Esophagus muscularis mucosa (tissue), 4 donors: ENCODE data around the gene BTN1A1. TPM values are rescaled to one million over a fixed set of nuclear protein-coding genes. Genes with fewer than 3 reads are reported as not detected.
"Not testable (repeated sequence)": the region's sequence is repeated elsewhere in the genome, so short reads cannot be mapped to it uniquely, and the experiment has no call there.

ENCODE experiments used
- DNase-seq: peaks from one replicate; pipeline ENCODE4 v3.0.0-alpha.2; 2017; ENCODE audit errors: extremely low spot score
- H3K27ac ChIP-seq, 4 donors: fragments of 200-600 bp; sonication (generic); replicated peaks in 1 of 4; 1 replicate in 3 of 4; 2 replicates in 1 of 4; pipeline ENCODE4 v1.5.1; 2016 to 2019; ENCODE audit warnings: mild to moderate bottlenecking in 1 of 4
- H3K27me3 ChIP-seq, 4 donors: fragments of 200-600 bp; sonication (generic); one replicate each; pipeline versions ENCODE4 v1.5.1 to v1.6.0; 2016 to 2019
- H3K36me3 ChIP-seq, 4 donors: fragments of 200-600 bp; sonication (generic); one replicate each; pipeline ENCODE4 v1.5.1; 2016 to 2019
- H3K4me1 ChIP-seq, 4 donors: fragments of 200-600 bp; sonication (generic); one replicate each; pipeline ENCODE4 v1.5.1; 2016 to 2019
- H3K4me3 ChIP-seq, 4 donors: fragments of 200-600 bp; sonication (generic); 1 replicate in 2 of 4; 2 replicates in 2 of 4; pipeline ENCODE4 v1.5.1; 2016 to 2019; ENCODE audit warnings: mild to moderate bottlenecking in 4 of 4, moderate library complexity in 1 of 4
- H3K9me3 ChIP-seq, 4 donors: fragments of 200-600 bp; sonication (generic); 1 replicate in 3 of 4; 2 replicates in 1 of 4; pipeline ENCODE4 v1.5.1; 2016 to 2019
- CTCF ChIP-seq, 3 experiments: fragments of 200-600 bp in 2 of 3; fragments of 450-650 bp in 1 of 3; sonication (generic) in 2 of 3; IDR thresholded peaks; one replicate each; pipeline ENCODE4 v1.5.1; 2017 to 2019; ENCODE audit warnings: antibody characterized with exemption in 3 of 3, mild to moderate bottlenecking in 2 of 3, moderate library complexity in 1 of 3
- EP300 ChIP-seq: sonication (generic); formaldehyde crosslinking; IDR thresholded peaks from one replicate; pipeline ENCODE4 v1.6.1; 2017; ENCODE audit warnings: antibody characterized with exemption
- POLR2A ChIP-seq: fragments of 450-650 bp; IDR thresholded peaks from one replicate; pipeline ENCODE4 v1.6.1; 2017; ENCODE audit warnings: antibody characterized with exemption, moderate library complexity, mild to moderate bottlenecking, low read depth
- POLR2AphosphoS5 ChIP-seq, 2 donors: sonication (generic); formaldehyde crosslinking; IDR thresholded peaks; one replicate each; pipeline ENCODE4 v1.6.1; 2017; ENCODE audit warnings: antibody characterized with exemption in 2 of 2
- WGBS: methylation state at CpG from one replicate; pipeline ENCODE4 v1.1.5; 2018; 5-methylcytosine and 5-hydroxymethylcytosine counted together
- intact Hi-C: fragments of 100-400 bp; cut with DNase I; formaldehyde crosslinking; loops from one replicate; pipeline ENCODE4 v1.15.1; 2023
- total RNA-seq, 4 donors: library from RNA; depleted of rRNA; stranded (reverse); fragments of >200 nt; gene quantifications; one replicate each; pipeline versions ENCODE4 v1.1.0 to v1.2.1, GENCODE V29; 2016

BTN1A1 gene
- total RNA-seq, 4 donors from 2014 or later: not detected

- peak; percentile 93 for DNase-seq
- no peaks in the 10 kb centered on the region for H3K27me3 ChIP-seq
- no peaks in the 10 kb centered on the region for H3K36me3 ChIP-seq
- H3K4me1 ChIP-seq: peaks cover 12 to 35% (median 21%) of the 10 kb centered on the region in 4 donors
- intact Hi-C loops: no loop called here
- WGBS: 16% methylated on average over 34 of the region's 74 CpGs
- H3K9me3 ChIP-seq: no peaks in the 10 kb centered on the region
- TF ChIP-seq CTCF (IDR thresholded peaks at IDR 0.05) (peak; percentile 28 to 56 (median 45)), EP300 (no peak), POLR2A (no peak), POLR2AphosphoS5 (IDR thresholded peaks at IDR 0.05) (peak; percentile 36 to 56)
- H3K4me3 ChIP-seq: peak overlapping the region; percentile 57 to 78 (median 68)
- H3K27ac ChIP-seq: peak overlapping the region; percentile 93 to 99 (median 98)
Observed at GRCh38 chr6:26521600-26522391, 21.7 kb downstream of the BTN1A1 start.

DNA sequence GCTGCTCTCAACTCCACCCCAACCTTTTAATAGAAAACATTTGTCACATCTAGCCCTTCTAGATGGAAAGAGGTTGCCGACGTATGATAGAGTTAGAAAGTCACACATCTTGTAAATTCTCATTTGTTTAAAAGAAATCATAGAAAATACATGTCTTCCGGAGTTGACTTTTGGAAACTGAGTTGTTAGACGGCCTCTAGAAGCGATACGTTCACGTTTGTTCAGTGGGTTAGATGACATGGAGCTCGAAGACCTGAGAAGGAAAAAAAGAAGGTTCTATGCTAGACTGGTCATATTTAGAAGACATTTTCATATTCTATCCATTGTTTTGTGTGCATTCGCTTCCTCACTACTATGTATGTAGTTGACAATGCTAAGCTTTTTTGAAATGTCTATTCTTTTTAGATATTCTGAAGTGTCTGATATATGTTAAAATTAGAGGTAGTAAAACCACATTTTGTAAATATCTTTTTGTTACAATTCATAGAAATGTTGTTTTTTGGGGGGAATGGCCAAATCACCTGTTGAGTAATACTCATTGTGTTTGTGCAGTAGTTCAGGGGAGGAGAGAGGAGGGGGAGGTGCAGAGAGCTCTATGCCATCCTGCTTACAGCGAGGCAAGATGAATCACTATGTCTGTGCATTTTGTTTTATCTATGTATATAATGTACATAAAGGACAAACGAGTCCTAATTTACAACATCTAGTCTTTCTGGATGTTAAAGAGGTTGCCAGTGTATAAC is 22.6 kb downstream of the BTN1A1 start:
- Histone ChIP-seq H3K4me1 (peaks cover 12 to 35% (median 21%) of the 10 kb centered on the region in 4 donors), H3K4me3 (peak overlapping the region; percentile 57 to 78 (median 68)), H3K27ac (peak overlapping the region; percentile 93 to 99 (median 98))
- H3K27me3 ChIP-seq, H3K9me3 ChIP-seq, H3K36me3 ChIP-seq, intact Hi-C loops, DNase-seq: not testable (repeated sequence)
- 56% methylated on average over 11 of the region's 11 CpGs for WGBS

DNA sequence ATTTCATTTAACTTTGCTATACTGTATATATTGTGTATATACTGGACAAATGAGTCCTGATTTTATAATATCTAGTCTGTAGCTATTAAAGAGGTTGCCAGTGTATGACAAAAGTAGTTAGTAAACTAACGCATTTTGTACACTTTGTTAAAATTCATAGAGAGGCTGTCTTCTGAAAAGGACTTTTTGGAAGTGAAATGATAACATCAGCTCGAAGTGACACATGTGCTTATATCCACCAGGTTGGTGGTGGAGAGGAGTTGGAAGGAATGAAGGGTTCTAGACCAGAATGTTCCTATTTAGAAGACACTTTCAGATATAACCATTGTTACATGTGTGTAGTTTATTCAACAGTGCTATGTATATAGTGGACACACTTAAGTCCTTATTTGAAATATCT is 24.2 kb downstream of the BTN1A1 start:
- H3K27ac ChIP-seq, intact Hi-C loops, H3K9me3 ChIP-seq, H3K27me3 ChIP-seq, H3K36me3 ChIP-seq, H3K4me3 ChIP-seq, DNase-seq: not testable (repeated sequence)
- WGBS: 97% methylated on average over 2 of the region's 2 CpGs
- peaks cover 12 to 35% (median 21%) of the 10 kb centered on the region in 4 donors for H3K4me1 ChIP-seq

GRCh38 chr6:26524722-26525370 is 24.7 kb downstream of the BTN1A1 start:
- Histone ChIP-seq H3K27me3 (no peaks in the 10 kb centered on the region), H3K36me3 (no peaks in the 10 kb centered on the region), H3K4me1 (peaks cover 12 to 35% (median 21%) of the 10 kb centered on the region in 4 donors), H3K27ac (no peak overlapping the region), H3K4me3 (no peak overlapping the region), H3K9me3 (no peaks in the 10 kb centered on the region)
- DNase-seq: no peak
- TF ChIP-seq POLR2AphosphoS5 (IDR thresholded peaks at IDR 0.05) (no peak), EP300 (no peak), POLR2A (no peak), CTCF (IDR thresholded peaks at IDR 0.05) (no peak)
- intact Hi-C loops: no loop called here
- WGBS: 86% methylated on average over 7 of the region's 7 CpGs

- Histone ChIP-seq H3K36me3 (no peaks in the 10 kb centered on the region), H3K27ac (no peak overlapping the region), H3K4me3 (no peak overlapping the region), H3K27me3 (no peaks in the 10 kb centered on the region), H3K9me3 (no peaks in the 10 kb centered on the region), H3K4me1 (peaks cover 6 to 28% (median 15%) of the 10 kb centered on the region in 4 donors)
- TF ChIP-seq CTCF (IDR thresholded peaks at IDR 0.05) (no peak), EP300 (no peak), POLR2AphosphoS5 (IDR thresholded peaks at IDR 0.05) (no peak), POLR2A (no peak)
- intact Hi-C loops: no loop called here
- DNase-seq: no peak
- WGBS: 60% methylated on average over 2 of the region's 2 CpGs
Observed at GRCh38 chr6:26525838-26526237, 25.7 kb downstream of the BTN1A1 start.
